ENCODE measurements around the gene GANC. TPM values are rescaled to one million over a fixed set of nuclear protein-coding genes. Genes with fewer than 3 reads are reported as not detected.
A peak's percentile ranks its signal among the peaks of the same experiment; 100 is the strongest.
"Not testable (repeated sequence)": the region's sequence is repeated elsewhere in the genome, so short reads cannot be mapped to it uniquely, and the experiment has no call there.

The GANC gene
- total RNA-seq, 1 experiment from 2014 or later, result 18.5 TPM

DNA sequence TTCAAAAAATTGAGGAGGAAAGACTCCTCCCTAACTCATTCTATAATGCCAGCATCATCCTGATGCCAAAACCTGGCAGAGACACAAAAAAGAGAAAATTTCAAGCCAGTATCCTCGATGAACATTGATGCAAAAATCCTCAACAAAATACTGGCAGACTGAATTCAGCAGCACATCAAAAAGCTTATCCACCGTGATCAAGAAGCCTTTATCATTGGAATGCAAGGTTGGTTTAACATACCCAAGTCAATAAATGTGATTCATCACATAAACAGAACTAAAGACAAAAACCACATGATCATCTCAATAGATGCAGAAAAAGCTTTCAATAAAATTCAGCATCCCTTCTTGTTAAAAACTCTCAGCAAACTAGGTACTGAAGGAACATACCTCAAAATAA lies 62.1 kb downstream of the GANC start (continued):
- TF ChIP-seq FOXJ3 (CRISPR knock-in tag; IDR thresholded peaks at IDR 0.05; ENCODE audit: borderline replicate concordance), result no peak
- TF ChIP-seq, protein P1, sequence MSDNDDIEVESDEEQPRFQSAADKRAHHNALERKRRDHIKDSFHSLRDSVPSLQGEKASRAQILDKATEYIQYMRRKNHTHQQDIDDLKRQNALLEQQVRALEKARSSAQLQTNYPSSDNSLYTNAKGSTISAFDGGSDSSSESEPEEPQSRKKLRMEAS (CRISPR knock-in tag; IDR thresholded peaks at IDR 0.05), result no peak
- TF ChIP-seq, protein P2, sequence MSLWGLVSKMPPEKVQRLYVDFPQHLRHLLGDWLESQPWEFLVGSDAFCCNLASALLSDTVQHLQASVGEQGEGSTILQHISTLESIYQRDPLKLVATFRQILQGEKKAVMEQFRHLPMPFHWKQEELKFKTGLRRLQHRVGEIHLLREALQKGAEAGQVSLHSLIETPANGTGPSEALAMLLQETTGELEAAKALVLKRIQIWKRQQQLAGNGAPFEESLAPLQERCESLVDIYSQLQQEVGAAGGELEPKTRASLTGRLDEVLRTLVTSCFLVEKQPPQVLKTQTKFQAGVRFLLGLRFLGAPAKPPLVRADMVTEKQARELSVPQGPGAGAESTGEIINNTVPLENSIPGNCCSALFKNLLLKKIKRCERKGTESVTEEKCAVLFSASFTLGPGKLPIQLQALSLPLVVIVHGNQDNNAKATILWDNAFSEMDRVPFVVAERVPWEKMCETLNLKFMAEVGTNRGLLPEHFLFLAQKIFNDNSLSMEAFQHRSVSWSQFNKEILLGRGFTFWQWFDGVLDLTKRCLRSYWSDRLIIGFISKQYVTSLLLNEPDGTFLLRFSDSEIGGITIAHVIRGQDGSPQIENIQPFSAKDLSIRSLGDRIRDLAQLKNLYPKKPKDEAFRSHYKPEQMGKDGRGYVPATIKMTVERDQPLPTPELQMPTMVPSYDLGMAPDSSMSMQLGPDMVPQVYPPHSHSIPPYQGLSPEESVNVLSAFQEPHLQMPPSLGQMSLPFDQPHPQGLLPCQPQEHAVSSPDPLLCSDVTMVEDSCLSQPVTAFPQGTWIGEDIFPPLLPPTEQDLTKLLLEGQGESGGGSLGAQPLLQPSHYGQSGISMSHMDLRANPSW (CRISPR knock-in tag; conservative IDR thresholded peaks at IDR 0.05; ENCODE audit: low read depth), result no peak

DNA sequence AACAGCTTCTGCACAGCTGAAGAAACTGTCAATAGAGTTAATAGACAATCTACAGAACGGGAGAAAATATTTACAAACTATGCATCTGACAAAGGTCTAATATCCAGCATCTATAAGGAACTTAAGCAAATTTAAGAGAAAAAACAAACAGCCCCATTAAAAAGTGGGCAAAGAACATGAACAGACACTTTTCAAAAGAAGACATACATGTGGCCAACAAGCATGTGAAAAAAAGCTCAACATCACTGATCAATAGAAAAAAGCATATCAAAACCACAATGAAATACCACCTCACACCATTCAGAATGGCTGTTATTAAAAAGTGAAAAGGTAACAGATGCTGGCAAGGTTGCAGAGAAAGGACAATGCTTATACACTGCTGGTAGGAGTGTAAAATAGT lies 63.6 kb downstream of the GANC start:
- ATAC-seq; H3K4me1 Mint-ChIP-seq; POLR2A ChIA-PET; DNase-seq (ENCODE audit: low spot score); H3K27ac Mint-ChIP-seq; H3K27me3 Mint-ChIP-seq (ENCODE audit: low read depth); CTCF ChIA-PET; H3K4me3 Mint-ChIP-seq: not testable (repeated sequence)
- Mint-ChIP-seq H3K36me3 (peaks cover 23% of the 10 kb centered on the region), H3K9me3 (peaks cover 24% of the 10 kb centered on the region)

- H3K27me3 Mint-ChIP-seq (ENCODE audit: low read depth); H3K27ac Mint-ChIP-seq; ATAC-seq; H3K4me1 Mint-ChIP-seq; H3K4me3 Mint-ChIP-seq; CTCF ChIA-PET; POLR2A ChIA-PET; DNase-seq (ENCODE audit: low spot score): not testable (repeated sequence)
- Mint-ChIP-seq H3K36me3 (peaks cover 23% of the 10 kb centered on the region), H3K9me3 (peaks cover 24% of the 10 kb centered on the region)
- TF ChIP-seq GTF2I (CRISPR knock-in tag; conservative IDR thresholded peaks at IDR 0.05), result 0 out of 2 replicates have a peak, but pooled peaks have one; percentile 11
Observed at GRCh38 chr15:42337104-42337503, 64.1 kb downstream of the GANC start.

DNA sequence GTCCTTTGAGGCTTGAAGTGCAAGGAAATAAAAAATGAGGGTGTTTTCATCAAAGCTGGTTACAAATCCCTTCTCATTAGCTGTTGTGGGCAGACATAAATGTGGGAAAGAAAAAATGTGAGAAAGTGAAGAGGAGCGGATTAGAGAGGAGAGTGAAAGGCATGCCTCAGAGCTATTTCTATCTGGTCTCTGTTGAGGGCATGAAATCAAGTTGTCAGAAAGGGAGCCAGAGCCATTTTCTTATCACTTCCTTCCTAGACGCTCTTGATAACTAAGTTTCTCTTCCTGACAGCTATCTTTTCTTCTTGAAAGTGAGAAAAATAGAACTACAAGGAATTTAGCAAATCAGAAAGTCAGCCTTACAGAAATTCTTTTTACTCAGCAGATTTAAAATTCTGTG lies 65.5 kb downstream of the GANC start:
- DNase-seq (ENCODE audit: low spot score), result no peak
- H3K4me3 Mint-ChIP-seq, result no peak overlapping the region
- H3K4me1 Mint-ChIP-seq, result no peaks in the 10 kb centered on the region
- H3K9me3 Mint-ChIP-seq, result peaks cover 24% of the 10 kb centered on the region
- H3K36me3 Mint-ChIP-seq, result peaks cover 23% of the 10 kb centered on the region
- ChIA-PET POLR2A (no interaction called here), CTCF (interaction anchor here (2.2 kb wide), 1 partner anchor 47 kb away, joined by 10 read pairs; no protein-coding TSS in a partner anchor)
- ATAC-seq, result no peak
- peak overlapping the region; percentile 86 for H3K27ac Mint-ChIP-seq
- no peaks in the 10 kb centered on the region for H3K27me3 Mint-ChIP-seq (ENCODE audit: low read depth)
- TF ChIP-seq AFF4 (CRISPR knock-in tag; IDR thresholded peaks at IDR 0.05; ENCODE audit: borderline replicate concordance) (no peak), ZNF138 (CRISPR knock-in tag; conservative IDR thresholded peaks at IDR 0.05) (no peak), MXD4 (CRISPR knock-in tag; IDR thresholded peaks at IDR 0.05; ENCODE audit: borderline replicate concordance) (no peak)
- TF ChIP-seq, protein P3, sequence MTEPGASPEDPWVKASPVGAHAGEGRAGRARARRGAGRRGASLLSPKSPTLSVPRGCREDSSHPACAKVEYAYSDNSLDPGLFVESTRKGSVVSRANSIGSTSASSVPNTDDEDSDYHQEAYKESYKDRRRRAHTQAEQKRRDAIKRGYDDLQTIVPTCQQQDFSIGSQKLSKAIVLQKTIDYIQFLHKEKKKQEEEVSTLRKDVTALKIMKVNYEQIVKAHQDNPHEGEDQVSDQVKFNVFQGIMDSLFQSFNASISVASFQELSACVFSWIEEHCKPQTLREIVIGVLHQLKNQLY (CRISPR knock-in tag; IDR thresholded peaks at IDR 0.05), result no peak

DNA sequence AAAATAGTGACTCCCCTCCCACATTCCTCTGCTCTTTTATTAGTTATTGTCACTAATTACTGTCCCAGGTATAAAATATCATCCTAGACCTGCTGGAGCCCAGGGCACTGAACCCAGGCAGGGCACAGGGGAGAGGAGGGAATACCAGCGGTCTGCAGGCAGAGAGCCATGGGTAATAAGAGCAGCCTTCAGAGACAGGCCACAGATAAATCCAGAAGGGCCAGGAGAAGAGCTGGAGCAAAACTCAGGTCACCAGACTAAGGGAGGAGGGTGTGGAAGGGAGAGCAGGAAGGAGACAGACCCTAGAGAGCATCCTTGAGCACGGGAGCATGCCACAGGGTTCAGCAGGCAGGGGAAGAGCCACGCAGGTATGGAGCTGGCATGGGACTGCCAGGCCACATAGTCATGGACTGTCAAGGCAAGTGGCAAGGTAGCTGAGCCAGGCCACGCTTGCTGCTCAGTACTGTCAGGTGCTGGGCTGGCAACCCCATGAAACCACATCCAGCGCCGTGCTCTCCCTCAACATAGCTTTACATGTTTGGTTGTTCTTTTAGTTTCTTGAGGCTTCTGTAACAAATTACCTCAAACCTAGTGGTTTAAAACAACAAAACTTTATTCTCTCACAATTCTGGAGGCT lies 70.7 kb downstream of the GANC start:
- TF ChIP-seq ELF4 (CRISPR knock-in tag; IDR thresholded peaks at IDR 0.05; ENCODE audit: low read depth) (no peak), ETV6 (CRISPR knock-in tag; IDR thresholded peaks at IDR 0.05) (no peak), TEAD4 (CRISPR knock-in tag; IDR thresholded peaks at IDR 0.05) (no peak), NR3C1 (CRISPR knock-in tag; conservative IDR thresholded peaks at IDR 0.05; ENCODE audit: low read depth) (no peak), E2F1 (CRISPR knock-in tag; IDR thresholded peaks at IDR 0.05) (no peak)
- TF ChIP-seq, protein P4, sequence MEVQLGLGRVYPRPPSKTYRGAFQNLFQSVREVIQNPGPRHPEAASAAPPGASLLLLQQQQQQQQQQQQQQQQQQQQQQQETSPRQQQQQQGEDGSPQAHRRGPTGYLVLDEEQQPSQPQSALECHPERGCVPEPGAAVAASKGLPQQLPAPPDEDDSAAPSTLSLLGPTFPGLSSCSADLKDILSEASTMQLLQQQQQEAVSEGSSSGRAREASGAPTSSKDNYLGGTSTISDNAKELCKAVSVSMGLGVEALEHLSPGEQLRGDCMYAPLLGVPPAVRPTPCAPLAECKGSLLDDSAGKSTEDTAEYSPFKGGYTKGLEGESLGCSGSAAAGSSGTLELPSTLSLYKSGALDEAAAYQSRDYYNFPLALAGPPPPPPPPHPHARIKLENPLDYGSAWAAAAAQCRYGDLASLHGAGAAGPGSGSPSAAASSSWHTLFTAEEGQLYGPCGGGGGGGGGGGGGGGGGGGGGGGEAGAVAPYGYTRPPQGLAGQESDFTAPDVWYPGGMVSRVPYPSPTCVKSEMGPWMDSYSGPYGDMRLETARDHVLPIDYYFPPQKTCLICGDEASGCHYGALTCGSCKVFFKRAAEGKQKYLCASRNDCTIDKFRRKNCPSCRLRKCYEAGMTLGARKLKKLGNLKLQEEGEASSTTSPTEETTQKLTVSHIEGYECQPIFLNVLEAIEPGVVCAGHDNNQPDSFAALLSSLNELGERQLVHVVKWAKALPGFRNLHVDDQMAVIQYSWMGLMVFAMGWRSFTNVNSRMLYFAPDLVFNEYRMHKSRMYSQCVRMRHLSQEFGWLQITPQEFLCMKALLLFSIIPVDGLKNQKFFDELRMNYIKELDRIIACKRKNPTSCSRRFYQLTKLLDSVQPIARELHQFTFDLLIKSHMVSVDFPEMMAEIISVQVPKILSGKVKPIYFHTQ (CRISPR knock-in tag; IDR thresholded peaks at IDR 0.05), result no peak
- no peak overlapping the region for H3K4me3 Mint-ChIP-seq
- POLR2A ChIA-PET, result no interaction called here
- CTCF ChIA-PET, result interaction anchor here (0.5 kb wide), 1 partner anchor 695 kb away, joined by 3 read pairs; no protein-coding TSS in a partner anchor
- no peaks in the 10 kb centered on the region for H3K4me1 Mint-ChIP-seq
- H3K36me3 Mint-ChIP-seq, result no peaks in the 10 kb centered on the region
- no peak overlapping the region for H3K27ac Mint-ChIP-seq
- ATAC-seq (no peak), DNase-seq (ENCODE audit: low spot score) (no peak)
- no peaks in the 10 kb centered on the region for H3K27me3 Mint-ChIP-seq (ENCODE audit: low read depth)
- no peaks in the 10 kb centered on the region for H3K9me3 Mint-ChIP-seq

Data from WTC11 (cell line).